Fibroblast of mammary gland (primary cell): ENCODE results near the gene RPIA.
"Not testable (repeated sequence)": the region's sequence is repeated elsewhere in the genome, so short reads cannot be mapped to it uniquely, and the experiment has no call there.

ENCODE experiments used
- DNase-seq: peaks from one replicate; pipeline ENCODE4 v3.0.0-alpha.2; 2010; ENCODE audit warnings: low read depth
- H3K4me3 ChIP-seq: 2 replicates; pipeline ENCODE4 v1.5.1; 2011; ENCODE audit warnings: low read depth, mild to moderate bottlenecking, low read length, moderate library complexity; ENCODE audit not compliant: control insufficient read depth
- TF ChIP-seq, protein P1 (sequence below): conservative IDR thresholded peaks from 2 replicates; pipeline ENCODE4 v1.5.1; 2011; ENCODE audit warnings: low read depth, low read length, inconsistent platforms; ENCODE audit not compliant: control insufficient read depth, insufficient read depth

RPIA gene

DNA sequence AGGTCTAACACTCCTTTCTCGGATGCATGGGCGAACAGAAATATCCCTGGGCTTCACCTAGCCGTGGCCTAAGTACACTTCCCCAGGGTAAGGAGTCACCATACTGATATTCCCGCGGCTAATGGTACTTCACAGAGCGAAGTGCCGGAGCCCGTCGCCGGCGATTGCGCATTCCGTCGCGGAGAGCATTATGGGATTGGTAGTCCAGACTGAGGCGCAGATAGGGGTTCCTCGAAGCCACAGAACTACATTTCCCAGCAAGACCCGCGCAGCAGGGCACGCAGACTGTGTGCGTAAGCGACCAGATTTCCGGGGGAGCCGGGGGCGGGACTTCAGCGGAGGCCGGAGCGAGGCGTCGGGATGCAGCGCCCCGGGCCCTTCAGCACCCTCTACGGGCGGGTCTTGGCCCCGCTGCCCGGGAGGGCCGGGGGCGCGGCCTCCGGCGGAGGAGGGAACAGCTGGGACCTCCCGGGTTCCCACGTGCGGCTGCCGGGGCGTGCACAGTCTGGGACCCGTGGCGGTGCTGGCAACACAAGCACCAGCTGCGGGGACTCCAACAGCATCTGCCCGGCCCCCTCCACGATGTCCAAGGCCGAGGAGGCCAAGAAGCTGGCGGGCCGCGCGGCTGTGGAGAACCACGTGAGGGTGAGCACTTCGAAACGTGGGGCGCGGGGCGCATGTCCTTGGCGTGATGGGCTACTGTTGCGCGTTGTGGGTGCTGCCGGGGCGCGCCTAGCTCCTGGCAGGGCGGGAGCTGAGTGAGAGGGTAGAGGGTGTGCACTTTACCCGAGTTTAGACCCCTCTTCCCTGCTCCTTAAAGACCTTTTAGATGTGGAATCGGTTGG is at the start of gene RPIA:
Gene RPIA (plus strand): TSS at position 335 of the 845 bp plus-strand sequence. CDS start 26 bp downstream, at position 361.
- TF ChIP-seq, protein P1, sequence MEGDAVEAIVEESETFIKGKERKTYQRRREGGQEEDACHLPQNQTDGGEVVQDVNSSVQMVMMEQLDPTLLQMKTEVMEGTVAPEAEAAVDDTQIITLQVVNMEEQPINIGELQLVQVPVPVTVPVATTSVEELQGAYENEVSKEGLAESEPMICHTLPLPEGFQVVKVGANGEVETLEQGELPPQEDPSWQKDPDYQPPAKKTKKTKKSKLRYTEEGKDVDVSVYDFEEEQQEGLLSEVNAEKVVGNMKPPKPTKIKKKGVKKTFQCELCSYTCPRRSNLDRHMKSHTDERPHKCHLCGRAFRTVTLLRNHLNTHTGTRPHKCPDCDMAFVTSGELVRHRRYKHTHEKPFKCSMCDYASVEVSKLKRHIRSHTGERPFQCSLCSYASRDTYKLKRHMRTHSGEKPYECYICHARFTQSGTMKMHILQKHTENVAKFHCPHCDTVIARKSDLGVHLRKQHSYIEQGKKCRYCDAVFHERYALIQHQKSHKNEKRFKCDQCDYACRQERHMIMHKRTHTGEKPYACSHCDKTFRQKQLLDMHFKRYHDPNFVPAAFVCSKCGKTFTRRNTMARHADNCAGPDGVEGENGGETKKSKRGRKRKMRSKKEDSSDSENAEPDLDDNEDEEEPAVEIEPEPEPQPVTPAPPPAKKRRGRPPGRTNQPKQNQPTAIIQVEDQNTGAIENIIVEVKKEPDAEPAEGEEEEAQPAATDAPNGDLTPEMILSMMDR = peak; percentile 33
- peak; percentile 98 for DNase-seq
- peak within 1 kb of the TSS; percentile 89 for H3K4me3 ChIP-seq

DNA sequence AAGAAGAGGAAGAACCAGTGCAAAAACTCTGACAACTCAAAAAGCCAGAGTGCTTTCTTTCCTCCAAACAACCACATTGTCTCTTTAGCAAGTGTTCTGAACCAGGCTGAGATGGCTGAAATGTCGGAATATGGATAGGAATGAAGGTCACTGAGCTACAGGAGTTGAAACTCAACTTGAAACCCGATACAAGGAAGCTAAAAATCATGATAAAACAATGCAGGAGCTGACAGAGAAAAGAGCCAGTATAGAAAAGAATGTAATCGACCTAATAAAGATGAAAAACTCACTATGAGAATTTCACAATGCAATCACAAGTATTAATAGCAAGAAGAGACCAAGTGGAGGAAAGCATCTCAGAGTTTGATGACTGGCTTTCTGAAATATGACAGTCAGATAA is 49.2 kb upstream of the RPIA start:
- TF ChIP-seq, protein P1 = no peak
- no peak for DNase-seq
- no peak overlapping the region for H3K4me3 ChIP-seq

DNA sequence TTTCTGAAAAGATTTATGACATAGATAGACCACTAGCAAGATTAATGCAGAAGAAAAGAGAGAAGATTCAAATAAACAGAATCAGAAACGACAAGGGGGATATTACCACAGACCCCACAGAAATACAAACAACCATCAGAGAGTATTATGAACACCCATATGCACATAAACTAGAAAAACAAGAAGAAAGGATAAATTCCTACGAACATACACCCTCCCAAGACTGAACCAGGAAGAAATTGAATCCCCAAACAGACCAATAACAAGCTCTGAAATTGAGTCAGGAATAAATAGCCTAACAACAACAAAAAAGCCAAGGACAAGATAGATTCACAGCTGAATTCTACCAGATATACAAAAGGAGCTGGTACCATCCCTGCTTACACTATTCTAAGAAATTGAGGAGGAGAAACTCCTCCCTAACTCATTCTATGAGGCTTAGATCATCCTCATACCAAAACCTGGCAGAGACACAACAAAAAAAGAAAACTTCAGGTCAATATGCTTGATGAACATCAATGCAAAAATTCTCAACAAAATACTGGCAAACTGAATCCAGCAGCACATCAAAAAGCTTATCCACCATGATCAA is 46.1 kb upstream of the RPIA start:
- DNase-seq, H3K4me3 ChIP-seq: not testable (repeated sequence)

DNA sequence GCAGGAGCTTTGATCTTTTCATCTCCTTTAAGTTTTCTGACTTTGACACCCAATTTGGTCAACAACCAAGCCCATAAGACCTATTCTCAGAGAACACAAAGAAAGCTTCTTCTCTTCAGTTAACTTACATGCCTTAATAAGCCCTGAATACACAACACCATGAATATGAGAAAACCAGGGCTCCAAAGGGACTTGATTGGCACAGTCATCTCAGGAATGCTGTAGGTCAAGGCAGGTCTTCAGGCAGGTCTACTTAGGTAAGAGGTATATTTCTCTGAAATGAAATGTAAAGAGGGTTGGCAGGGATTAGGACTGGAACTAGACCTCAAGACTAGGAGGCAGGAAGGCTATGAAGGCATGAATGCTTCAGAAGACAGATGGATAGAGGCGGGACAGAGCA is 39.8 kb upstream of the RPIA start:
- no peak overlapping the region for H3K4me3 ChIP-seq
- TF ChIP-seq, protein P1 = no peak
- no peak for DNase-seq

DNA sequence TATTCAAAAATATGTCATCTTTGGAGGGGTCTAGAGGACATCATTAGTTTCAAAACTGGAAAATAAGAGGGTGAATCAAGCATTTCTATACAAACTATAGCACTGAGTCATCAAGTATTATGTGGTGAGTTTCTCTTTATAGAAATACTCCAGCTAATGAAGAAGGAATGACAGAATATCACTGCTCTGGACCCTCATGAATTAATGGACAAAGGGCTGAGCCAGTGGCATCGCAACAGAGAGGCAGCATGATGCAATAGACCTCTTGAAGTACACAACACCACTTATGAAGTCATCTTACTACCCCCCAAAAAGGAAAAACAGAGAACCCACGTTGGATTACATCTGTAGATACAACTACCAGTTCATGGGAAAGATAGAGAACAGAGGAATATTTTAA is 36.8 kb upstream of the RPIA start:
- TF ChIP-seq, protein P1 = no peak
- peak; percentile 76 for DNase-seq
- no peak overlapping the region for H3K4me3 ChIP-seq

DNA sequence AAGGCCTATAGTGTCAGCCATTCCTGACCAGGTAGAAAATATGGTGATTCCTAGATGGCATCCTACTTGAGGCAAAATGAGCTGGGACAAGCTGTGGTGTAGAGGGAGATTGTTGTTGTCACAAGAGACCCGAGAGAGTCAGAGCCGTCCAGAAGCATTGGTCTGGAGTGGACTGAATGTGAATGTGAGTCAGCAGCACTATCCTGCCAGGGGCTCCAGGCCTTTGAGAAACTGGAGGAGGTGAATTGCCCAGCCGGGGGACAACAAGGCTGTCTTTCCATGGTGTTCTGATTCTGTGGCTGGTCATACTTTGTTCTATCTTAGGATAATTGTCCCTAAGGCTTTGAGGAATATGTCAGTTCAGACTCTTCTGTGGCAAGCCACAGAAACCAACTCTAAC is 34.8 kb upstream of the RPIA start:
- TF ChIP-seq, protein P1 = no peak
- DNase-seq = peak; percentile 68
- no peak overlapping the region for H3K4me3 ChIP-seq

DNA sequence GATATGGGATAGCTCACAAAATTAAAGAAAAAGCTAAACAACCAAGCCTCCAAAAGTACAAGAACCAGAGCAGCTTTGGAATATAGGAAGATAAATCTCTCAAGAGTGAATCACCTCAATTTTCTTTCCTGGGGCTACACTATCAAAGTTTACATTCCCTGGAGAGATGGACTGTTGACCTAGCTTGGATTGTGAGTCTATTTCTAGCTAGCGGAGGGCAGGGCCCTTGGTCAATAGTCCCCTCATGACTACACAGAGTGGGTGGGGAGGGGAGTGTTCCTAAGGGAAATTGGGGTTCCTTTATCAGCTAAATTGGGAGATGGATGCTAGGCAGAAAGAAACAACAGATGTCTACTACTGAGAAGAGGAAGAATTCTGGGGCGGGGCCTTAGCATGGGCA is 34.3 kb upstream of the RPIA start:
- H3K4me3 ChIP-seq = no peak overlapping the region
- DNase-seq = peak; percentile 36
- TF ChIP-seq, protein P1 = no peak
